OCI-LY7 (cell line): ENCODE results near the gene PAQR6.

Experiments used
- CTCF ChIP-seq: fragments of 200-600 bp; sonication (generic); conservative IDR thresholded peaks from 2 replicates; pipeline ENCODE4 v1.5.1; 2014; ENCODE audit warnings: mild to moderate bottlenecking, antibody characterized with exemption, low read length, moderate library complexity, mixed read lengths
- EZH2phosphoT487 ChIP-seq: fragments of 200-600 bp; sonication (generic); IDR thresholded peaks from 2 replicates; pipeline ENCODE4 v1.6.1; 2018; ENCODE audit warnings: low read depth, borderline replicate concordance, mild to moderate bottlenecking, mixed run types, antibody characterized with exemption, low read length, moderate library complexity, mixed read lengths

GRCh38 chr1:156268336-156268735 lies 20.5 kb upstream of the PAQR6 start:
- TF ChIP-seq CTCF (no peak), EZH2phosphoT487 (no peak)
